ENCODE data around the gene KLHL30.

The KLHL30 gene

DNA sequence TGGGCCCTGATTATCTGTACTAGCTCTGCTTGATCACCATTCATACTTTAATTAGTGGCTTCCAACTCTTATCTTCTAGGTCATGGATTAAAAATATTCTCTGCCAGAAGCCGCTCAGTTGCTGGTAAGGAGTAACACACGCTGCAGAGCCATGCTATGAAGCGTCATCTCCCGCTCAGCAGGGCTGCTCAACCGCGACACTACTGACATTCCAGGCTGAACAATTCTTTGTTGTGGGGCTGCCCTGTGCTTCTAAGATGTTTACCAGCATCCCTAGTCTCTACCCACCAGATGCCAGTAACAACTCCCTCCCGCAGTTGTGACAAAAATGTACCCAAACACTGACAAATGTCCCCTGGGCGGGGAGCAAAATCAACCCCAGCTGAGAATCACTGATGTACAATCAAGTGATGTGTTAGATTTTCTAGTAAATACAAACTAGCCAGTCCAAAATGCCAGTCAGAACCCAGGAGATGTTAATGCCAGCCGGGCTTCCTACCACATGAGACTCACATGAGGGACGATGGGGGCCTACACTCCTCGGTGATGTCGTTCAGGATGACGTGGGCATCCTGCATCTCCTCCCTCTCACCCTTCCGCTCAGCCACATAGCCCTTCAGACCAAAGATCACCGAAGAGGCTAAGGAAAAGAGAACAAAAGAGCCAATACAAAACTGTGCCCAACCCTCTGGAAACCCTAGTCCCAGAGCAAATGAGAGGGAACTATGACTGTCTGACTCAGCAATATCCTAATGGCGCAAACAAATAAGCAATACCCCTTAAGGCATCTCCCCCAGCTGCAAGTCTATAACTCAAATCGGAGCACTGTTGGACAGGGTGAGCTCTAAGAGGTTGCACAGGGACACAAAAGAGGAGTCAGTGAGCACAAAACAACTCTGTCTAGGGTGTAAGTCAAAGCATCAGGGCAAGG lies 49.4 kb downstream of the KLHL30 start:
- no peak for DNase-seq

DNA sequence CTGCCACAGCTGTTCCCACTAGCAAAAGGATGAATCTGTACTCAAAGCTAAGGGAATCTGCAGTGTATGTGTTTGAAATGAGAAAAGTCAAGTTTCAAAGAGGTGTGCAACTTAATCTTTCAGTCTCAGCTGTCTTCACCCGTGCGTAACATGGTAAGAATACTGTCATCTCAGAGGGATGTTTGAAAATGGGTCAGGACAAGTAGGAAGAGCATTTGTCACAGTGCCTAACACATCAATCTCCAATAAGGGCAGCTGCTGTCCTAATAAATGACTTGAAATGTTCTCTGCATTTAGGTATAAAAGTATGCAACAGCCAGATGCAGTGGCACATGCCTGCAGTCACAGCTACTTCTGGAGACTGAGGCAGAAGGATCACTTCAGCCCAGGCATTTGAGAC lies 52.0 kb downstream of the KLHL30 start:
- no peak for DNase-seq
